K562 (cell line): ENCODE data around the gene AIF1. TPM values are rescaled to one million over a fixed set of nuclear protein-coding genes. Genes with fewer than 3 reads are reported as not detected.

ENCODE experiments used
- CHD1 ChIP-seq: fragments of 200-600 bp; sonication (generic); IDR thresholded peaks from one replicate; pipeline ENCODE4 v1.6.1; 2012; ENCODE audit warnings: mild to moderate bottlenecking, moderate library complexity, low read length, inconsistent platforms
- EP300 ChIP-seq: IDR thresholded peaks from 2 replicates; pipeline ENCODE4 v1.6.1; 2012; ENCODE audit warnings: low read length, improper control_type of control experiment
- HDAC2 ChIP-seq: fragments of 450-650 bp; IDR thresholded peaks from 2 replicates; pipeline ENCODE4 v1.6.1; 2016; ENCODE audit warnings: mild to moderate bottlenecking
- HIVEP1 ChIP-seq: fragments of 250-450 bp; sonication (Bioruptor Pico); IDR thresholded peaks from 2 replicates; pipeline ENCODE4 v1.4.0; 2020; ENCODE audit warnings: mild to moderate bottlenecking
- HNRNPLL ChIP-seq: fragments of 200-400 bp; formaldehyde crosslinking; IDR thresholded peaks from 2 replicates; pipeline ENCODE4 v1.6.1; 2017; ENCODE audit warnings: low read length, low read depth, mild to moderate bottlenecking; ENCODE audit not compliant: poor library complexity, severe bottlenecking
- KLF13 ChIP-seq: fragments of 450-650 bp; IDR thresholded peaks from 2 replicates; pipeline ENCODE4 v1.6.1; 2016; ENCODE audit warnings: missing genetic modification characterization, low read depth, mild to moderate bottlenecking, missing compliant biosample characterization, moderate library complexity, borderline replicate concordance
- MECOM ChIP-seq: fragments of 250-450 bp; sonication (Bioruptor Pico); IDR thresholded peaks from 2 replicates; pipeline ENCODE4 v1.8.0; 2022; ENCODE audit warnings: inconsistent platforms
- MYNN ChIP-seq, 2 experiments: sonication (generic); formaldehyde crosslinking in 1 of 2; IDR thresholded peaks; 2 replicates each; pipeline versions ENCODE4 v1.5.0 to v1.6.1; 2016 to 2020; ENCODE audit warnings: antibody characterized with exemption in 1 of 2, missing genetic modification reagents in 1 of 2
- NFE2 ChIP-seq: IDR thresholded peaks from 2 replicates; pipeline ENCODE4 v1.6.1; 2014; ENCODE audit warnings: antibody characterized with exemption, low read depth
- NFIC ChIP-seq: fragments of 450-650 bp; IDR thresholded peaks from 2 replicates; pipeline ENCODE4 v1.6.1; 2017; ENCODE audit warnings: mild to moderate bottlenecking, inconsistent platforms
- RHOXF2B ChIP-seq: fragments of 250-450 bp; sonication (Bioruptor Pico); conservative IDR thresholded peaks from 2 replicates; pipeline ENCODE4 v1.5.1; 2021
- SAP30 ChIP-seq: fragments of 200-600 bp; sonication (generic); IDR thresholded peaks from 2 replicates; pipeline ENCODE4 v1.6.1; 2012; ENCODE audit warnings: borderline replicate concordance, low read depth, mild to moderate bottlenecking, moderate library complexity, low read length, control low read depth, inconsistent platforms; ENCODE audit not compliant: insufficient read depth, poor library complexity, severe bottlenecking
- ZKSCAN1 ChIP-seq: fragments of 150-350 bp; IDR thresholded peaks from 2 replicates; pipeline ENCODE4 v1.6.1; 2016; ENCODE audit warnings: low read depth, low read length
- ZNF324 ChIP-seq: fragments of 250-450 bp; sonication (Bioruptor Pico); IDR thresholded peaks from 2 replicates; pipeline ENCODE4 v1.4.0; 2020; ENCODE audit warnings: mild to moderate bottlenecking
- ZNF583 ChIP-seq: fragments of 250-450 bp; sonication (Bioruptor Pico); IDR thresholded peaks from 2 replicates; pipeline ENCODE4 v1.4.0; 2020
- ZNF644 ChIP-seq: fragments of 200-800 bp; sonication (Bioruptor generic); IDR thresholded peaks from 2 replicates; pipeline ENCODE4 v1.6.1; 2016; ENCODE audit warnings: low read depth, missing genetic modification characterization, missing compliant biosample characterization
- ZNF695 ChIP-seq: fragments of 450-650 bp; formaldehyde crosslinking; IDR thresholded peaks from 2 replicates; pipeline ENCODE4 v1.4.0; 2020; ENCODE audit warnings: mild to moderate bottlenecking, moderate library complexity
- ZNF75A ChIP-seq: fragments of 450-650 bp; formaldehyde crosslinking; IDR thresholded peaks from 2 replicates; pipeline ENCODE4 v1.4.0; 2020; ENCODE audit warnings: mild to moderate bottlenecking
- polyA plus RNA-seq, 8 experiments: library from polyadenylated mRNA; depleted of rRNA in 4 of 8; stranded (reverse) in 5 of 8; unstranded in 3 of 8; fragments of >200 nt; fragmentation: Nextera tagmentation in 2 of 8; fragmentation: Illumina TruSeq in 1 of 8; extraction: Ambion mirVana in 2 of 8; extraction: Trizol in 1 of 8; gene quantifications; 2 replicates each; pipeline versions ENCODE4 v1.2.1 to v1.2.3, GENCODE V29; 2011 to 2014; ENCODE audit warnings: inconsistent platforms in 1 of 8, missing spikeins in 1 of 8
- total RNA-seq, 7 experiments: library from RNA; depleted of rRNA in 6 of 7; stranded (reverse); fragments of >200 nt in 6 of 7; fragmentation: Illumina TruSeq in 2 of 7; extraction: Trizol in 2 of 7; gene quantifications; 2 replicates each; pipeline versions ENCODE4 v1.2.1 to v1.2.3, GENCODE V29; 2011 to 2021; ENCODE audit warnings: low replicate concordance in 1 of 7
- TF ChIP-seq, protein P1 (sequence below): sonication (generic); formaldehyde crosslinking; IDR thresholded peaks from 2 replicates; pipeline ENCODE4 v1.8.0; 2023; ENCODE audit warnings: missing genetic modification reagents, mild to moderate bottlenecking, borderline replicate concordance
- TF ChIP-seq, protein P2 (sequence below): fragments of 450-650 bp; IDR thresholded peaks from 2 replicates; pipeline ENCODE4 v1.6.1; 2016
- TF ChIP-seq, protein P3 (sequence below): sonication (generic); formaldehyde crosslinking; IDR thresholded peaks from 2 replicates; pipeline ENCODE4 v1.8.0; 2022; ENCODE audit warnings: mild to moderate bottlenecking, low read depth, missing genetic modification reagents

The AIF1 gene
- total and polyA plus RNA-seq, 9 of the 15 experiments (the other 6 are each of a cell fraction or from before 2014, with no cell fraction given): 9.4 to 33.4 (median 19.4) TPM

DNA sequence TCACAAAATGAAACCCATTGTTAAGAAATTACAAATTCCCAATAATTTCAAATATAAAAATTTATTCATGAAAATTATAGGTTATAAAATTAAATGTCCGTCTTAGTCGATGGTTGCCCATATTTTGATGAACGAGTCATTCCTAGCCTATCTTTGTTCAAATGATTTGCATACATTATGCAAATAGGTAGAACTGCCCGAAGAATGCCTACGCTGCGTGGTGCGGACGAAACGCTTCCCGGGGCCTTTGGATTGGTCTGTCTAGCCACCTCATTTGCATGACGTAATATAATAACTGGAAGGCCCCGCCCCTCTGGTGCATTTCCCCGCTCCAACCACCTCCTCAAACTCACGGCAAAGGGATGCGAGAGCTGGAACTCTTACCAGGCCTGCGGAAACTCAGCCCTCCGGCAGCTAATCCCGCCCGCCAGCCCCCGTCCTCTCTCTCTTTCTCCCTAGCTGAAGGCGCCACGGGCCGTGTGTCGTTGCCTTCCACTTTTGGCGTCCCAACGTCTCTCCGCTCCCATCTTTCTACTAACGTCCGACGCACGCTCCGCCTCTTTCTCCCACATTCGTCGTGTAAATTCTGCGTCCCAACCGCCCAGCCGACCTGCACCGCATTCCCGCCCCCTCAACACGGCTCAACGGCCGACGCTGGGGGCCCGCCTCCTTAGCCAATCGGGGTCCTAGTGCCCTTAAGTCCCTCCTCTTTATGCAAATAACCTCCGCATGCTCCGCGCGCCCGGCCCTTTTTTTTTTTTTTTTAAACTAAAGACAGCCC lies 5.0 kb downstream of the AIF1 start (continued):
- TF ChIP-seq, protein P1, sequence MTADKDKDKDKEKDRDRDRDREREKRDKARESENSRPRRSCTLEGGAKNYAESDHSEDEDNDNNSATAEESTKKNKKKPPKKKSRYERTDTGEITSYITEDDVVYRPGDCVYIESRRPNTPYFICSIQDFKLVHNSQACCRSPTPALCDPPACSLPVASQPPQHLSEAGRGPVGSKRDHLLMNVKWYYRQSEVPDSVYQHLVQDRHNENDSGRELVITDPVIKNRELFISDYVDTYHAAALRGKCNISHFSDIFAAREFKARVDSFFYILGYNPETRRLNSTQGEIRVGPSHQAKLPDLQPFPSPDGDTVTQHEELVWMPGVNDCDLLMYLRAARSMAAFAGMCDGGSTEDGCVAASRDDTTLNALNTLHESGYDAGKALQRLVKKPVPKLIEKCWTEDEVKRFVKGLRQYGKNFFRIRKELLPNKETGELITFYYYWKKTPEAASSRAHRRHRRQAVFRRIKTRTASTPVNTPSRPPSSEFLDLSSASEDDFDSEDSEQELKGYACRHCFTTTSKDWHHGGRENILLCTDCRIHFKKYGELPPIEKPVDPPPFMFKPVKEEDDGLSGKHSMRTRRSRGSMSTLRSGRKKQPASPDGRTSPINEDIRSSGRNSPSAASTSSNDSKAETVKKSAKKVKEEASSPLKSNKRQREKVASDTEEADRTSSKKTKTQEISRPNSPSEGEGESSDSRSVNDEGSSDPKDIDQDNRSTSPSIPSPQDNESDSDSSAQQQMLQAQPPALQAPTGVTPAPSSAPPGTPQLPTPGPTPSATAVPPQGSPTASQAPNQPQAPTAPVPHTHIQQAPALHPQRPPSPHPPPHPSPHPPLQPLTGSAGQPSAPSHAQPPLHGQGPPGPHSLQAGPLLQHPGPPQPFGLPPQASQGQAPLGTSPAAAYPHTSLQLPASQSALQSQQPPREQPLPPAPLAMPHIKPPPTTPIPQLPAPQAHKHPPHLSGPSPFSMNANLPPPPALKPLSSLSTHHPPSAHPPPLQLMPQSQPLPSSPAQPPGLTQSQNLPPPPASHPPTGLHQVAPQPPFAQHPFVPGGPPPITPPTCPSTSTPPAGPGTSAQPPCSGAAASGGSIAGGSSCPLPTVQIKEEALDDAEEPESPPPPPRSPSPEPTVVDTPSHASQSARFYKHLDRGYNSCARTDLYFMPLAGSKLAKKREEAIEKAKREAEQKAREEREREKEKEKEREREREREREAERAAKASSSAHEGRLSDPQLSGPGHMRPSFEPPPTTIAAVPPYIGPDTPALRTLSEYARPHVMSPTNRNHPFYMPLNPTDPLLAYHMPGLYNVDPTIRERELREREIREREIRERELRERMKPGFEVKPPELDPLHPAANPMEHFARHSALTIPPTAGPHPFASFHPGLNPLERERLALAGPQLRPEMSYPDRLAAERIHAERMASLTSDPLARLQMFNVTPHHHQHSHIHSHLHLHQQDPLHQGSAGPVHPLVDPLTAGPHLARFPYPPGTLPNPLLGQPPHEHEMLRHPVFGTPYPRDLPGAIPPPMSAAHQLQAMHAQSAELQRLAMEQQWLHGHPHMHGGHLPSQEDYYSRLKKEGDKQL: no peak
- peak; percentile 17; the same call in 1 of the 2 replicates for TF ChIP-seq ZNF324 (CRISPR knock-in tag)
- peak; percentile 86; the same call in 1 of the 2 replicates for TF ChIP-seq HDAC2
- TF ChIP-seq ZNF75A (CRISPR knock-in tag): 0 out of 2 replicates have a peak, but pooled peaks have one; percentile 33
- TF ChIP-seq EP300: peak; percentile 71
- TF ChIP-seq ZNF695 (CRISPR knock-in tag): 0 out of 2 replicates have a peak, but pooled peaks have one; percentile 69
- peak; percentile 76; the same call in 1 of the 2 replicates for TF ChIP-seq HIVEP1 (CRISPR knock-in tag)
- TF ChIP-seq ZNF644 (tag): no peak
- peak; percentile 66 for TF ChIP-seq NFIC
- peak; percentile 98 for TF ChIP-seq HNRNPLL
- no peak for TF ChIP-seq MECOM (CRISPR knock-in tag)
- peak; percentile 83 for TF ChIP-seq CHD1
- peak; percentile 90 for TF ChIP-seq RHOXF2B (CRISPR knock-in tag)
- peak; percentile 87 for TF ChIP-seq KLF13 (tag)
- TF ChIP-seq MYNN (IDR thresholded peaks at IDR 0.05): peak; percentile 11; the same call in 1 of the 2 replicates
- no peak for TF ChIP-seq MYNN (CRISPR knock-in tag; IDR thresholded peaks at IDR 0.05)
- peak; percentile 80; the same call in 1 of the 2 replicates for TF ChIP-seq ZNF583
- peak; percentile 55 for TF ChIP-seq SAP30
- TF ChIP-seq, protein P2, sequence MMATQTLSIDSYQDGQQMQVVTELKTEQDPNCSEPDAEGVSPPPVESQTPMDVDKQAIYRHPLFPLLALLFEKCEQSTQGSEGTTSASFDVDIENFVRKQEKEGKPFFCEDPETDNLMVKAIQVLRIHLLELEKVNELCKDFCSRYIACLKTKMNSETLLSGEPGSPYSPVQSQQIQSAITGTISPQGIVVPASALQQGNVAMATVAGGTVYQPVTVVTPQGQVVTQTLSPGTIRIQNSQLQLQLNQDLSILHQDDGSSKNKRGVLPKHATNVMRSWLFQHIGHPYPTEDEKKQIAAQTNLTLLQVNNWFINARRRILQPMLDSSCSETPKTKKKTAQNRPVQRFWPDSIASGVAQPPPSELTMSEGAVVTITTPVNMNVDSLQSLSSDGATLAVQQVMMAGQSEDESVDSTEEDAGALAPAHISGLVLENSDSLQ: peak; percentile 53; the same call in 1 of the 2 replicates
- TF ChIP-seq ZKSCAN1: peak; percentile 43; the same call in 1 of the 2 replicates
- TF ChIP-seq NFE2: peak; percentile 35
- TF ChIP-seq, protein P3, sequence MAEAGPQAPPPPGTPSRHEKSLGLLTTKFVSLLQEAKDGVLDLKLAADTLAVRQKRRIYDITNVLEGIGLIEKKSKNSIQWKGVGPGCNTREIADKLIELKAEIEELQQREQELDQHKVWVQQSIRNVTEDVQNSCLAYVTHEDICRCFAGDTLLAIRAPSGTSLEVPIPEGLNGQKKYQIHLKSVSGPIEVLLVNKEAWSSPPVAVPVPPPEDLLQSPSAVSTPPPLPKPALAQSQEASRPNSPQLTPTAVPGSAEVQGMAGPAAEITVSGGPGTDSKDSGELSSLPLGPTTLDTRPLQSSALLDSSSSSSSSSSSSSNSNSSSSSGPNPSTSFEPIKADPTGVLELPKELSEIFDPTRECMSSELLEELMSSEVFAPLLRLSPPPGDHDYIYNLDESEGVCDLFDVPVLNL (CRISPR knock-in tag): peak; percentile 86
